ENCODE results near the gene SASH1.
A peak's percentile ranks its signal among the peaks of the same experiment; 100 is the strongest.

The SASH1 gene

GRCh38 chr6:148495029-148495428, 152.4 kb downstream of the SASH1 start:
- DNase-seq (ENCODE audit: low spot score): no peak

DNA sequence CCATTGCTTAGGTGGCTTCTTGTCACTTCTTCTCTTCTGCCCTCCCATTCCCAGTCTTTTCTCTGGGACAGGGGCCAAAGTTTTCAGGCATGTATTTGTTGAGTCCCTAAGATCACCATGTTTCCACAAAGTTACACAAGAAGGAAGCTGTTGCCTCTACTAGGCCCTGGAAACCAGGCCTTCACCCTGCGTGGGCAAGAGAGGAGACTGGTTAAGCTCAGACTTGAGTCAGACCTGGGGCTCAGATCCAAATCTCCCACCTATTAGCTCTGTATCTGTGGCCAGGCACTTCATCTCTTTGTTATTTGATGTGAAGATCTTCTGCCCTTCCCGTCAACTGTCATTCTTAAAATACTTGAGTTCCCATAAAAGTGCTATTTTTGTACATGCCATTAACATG, 154.6 kb downstream of the SASH1 start:
- DNase-seq (ENCODE audit: low spot score): no peak

GRCh38 chr6:148497717-148498116, 155.1 kb downstream of the SASH1 start:
- DNase-seq (ENCODE audit: low spot score): no peak

DNA sequence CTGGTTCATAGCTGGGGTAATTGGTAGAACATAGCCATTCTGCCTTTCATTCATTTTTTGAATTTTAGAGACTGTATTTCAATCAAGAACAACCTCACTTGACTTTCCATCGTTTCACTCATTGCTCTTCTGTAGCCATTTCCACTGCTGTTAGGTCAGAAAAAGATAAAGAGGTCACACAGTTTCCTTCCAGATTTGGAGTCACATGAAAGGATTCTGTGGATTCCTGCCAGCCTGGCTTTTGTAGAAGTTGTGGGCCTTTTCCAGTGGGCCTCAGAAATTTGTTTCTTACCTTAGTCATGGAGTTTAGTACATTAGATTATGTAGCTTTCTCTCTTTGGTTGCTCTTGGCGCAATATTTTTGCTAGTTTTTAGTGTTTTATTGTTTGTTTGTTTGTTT, 157.8 kb downstream of the SASH1 start:
- DNase-seq (ENCODE audit: low spot score): no peak

GRCh38 chr6:148501178-148501590, 158.5 kb downstream of the SASH1 start:
- DNase-seq (ENCODE audit: low spot score): no peak

DNA sequence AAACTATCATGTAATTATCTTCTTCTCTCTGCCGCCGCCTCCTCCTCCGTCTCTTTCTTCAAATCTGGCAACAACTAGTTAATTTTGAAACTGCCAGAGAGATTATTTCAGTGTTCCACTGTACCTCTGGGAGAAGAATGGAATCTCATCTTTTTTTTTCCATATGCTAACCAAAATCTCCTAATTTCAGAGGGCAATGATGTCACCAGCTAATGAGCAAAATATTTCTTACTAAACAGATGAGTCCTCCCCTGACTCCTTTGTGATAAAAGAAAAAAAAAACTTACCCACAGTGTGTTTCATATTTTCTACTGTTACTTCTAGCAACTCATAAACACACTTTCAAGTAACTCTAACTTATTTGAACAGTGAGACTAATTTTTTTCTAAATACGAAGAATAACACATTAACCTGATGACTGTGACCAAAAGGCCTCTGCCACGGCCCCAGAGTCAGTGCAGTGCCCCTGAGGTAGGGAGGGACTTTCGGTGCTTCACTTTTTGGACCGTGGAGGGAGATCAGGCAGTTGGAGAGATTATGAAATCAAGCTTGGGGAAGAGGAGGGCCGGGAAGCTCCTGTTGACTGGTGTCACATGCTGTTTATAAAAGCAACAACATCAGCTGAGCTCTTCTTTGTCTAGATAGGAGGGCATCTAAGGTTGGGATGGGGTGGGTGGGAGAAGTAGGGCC, 159.6 kb downstream of the SASH1 start:
- DNase-seq (ENCODE audit: low spot score): no peak

DNA sequence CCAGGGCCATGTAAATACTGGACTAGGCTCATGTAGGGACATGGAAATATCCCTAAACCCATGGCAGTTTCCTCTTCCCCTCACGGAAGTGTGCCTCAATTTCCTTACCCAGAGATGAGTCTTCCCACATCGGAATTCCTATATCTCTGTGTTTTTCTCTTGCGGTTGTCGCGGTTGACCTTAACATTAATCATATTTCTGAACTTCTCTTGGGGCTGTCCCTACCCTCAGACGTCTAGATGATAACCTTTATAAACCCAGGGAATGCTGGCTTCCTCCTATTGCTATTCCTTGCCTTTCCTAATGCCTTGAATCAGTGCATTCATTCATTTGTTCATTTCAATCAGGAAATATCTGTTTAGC, 160.1 kb downstream of the SASH1 start:
- DNase-seq (ENCODE audit: low spot score): no peak

- no peak for DNase-seq (ENCODE audit: low spot score)
These were observed 161.1 kb downstream of the SASH1 start for GRCh38 chr6:148503703-148504102.

DNA sequence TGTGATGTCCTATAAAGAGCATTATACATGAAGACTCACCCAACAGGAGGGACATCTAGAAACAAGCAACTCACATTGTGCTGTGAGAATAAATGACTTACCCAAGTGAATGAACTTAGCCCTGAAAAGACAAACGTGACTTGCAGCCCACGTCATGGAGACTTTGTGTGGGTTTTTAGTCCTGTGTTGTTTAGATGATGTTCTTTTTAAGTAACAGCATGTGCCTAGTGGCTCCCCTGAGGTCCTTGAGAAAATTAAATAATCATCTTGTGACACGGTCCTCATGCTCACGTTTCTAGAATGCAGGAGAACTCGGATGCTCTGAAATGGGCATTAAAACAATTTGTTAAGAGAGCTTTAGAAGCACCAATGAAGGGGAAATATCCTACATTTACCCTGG, 165.1 kb downstream of the SASH1 start:
- no peak for DNase-seq (ENCODE audit: low spot score)

- DNase-seq (ENCODE audit: low spot score): no peak
These were observed 165.9 kb downstream of the SASH1 start for GRCh38 chr6:148508401-148509041.

DNA sequence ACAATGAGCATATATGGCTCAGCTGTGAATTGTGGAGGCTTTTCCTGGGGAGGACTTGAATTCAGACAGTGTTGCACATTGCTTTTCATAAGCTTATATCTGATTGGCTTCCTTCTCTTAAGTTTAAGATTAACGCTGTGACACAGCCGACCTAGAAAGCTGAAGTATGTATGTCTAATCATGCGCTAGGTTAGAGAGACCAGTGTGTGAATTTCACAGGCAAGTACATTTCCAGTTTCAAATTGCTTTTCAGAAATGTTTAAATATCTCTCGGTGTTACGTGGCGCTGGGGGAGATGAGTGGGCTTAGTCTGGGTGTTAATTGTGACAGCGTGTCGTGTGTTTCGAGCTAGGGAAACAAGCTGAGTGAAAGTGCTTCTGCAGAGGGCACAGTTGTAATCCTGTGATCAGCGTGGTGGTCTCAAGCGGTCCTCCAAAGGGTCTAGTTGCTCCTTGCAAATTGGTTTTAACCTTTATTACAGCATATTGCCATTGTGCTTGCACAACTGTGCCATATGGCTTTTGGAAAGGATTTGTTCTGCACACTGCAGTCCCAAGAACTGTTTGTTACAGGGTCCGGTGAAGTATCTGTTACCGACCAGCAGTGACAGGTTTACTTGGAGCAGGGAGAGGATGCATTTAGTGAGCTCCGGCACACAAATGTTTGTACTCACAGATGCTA, 166.6 kb downstream of the SASH1 start:
- no peak for DNase-seq (ENCODE audit: low spot score)

DNA sequence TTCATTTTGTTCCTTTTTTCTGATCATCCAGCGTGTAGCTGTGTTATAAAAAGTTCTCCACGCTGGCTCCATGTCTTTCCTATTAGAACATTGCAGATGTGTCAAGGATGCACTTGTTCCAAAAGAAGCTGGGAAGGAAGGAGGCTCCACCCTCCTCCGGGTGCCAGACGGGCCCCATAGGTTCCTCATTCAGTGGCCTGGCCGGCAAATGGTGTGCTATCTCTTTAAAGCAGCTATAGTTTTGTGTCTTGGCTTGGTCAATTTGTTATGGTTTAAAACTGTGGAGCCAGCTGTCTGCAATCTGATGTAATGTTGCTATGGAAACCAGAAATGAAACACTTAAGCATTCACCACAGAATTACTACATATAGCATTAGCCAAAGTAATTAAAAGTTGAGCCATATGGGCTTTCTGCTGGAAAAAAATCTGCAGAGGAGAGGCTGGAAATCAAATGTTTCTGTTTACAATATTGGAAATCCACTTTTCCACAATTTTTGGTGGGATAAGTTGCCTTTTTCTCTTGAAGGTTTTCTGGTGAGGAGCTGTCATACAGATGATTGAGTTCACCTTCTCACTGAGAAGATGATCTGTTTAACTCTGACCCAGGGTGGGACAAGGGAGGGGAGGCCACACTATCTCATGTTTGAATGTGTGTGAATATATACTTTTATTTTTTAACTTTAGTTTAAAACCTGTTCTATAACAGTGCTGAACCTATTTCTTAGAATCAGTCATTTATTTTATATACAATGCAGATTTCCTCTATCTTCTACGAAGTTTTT, 167.4 kb downstream of the SASH1 start:
- peak; percentile 73 for DNase-seq (ENCODE audit: low spot score)

DNA sequence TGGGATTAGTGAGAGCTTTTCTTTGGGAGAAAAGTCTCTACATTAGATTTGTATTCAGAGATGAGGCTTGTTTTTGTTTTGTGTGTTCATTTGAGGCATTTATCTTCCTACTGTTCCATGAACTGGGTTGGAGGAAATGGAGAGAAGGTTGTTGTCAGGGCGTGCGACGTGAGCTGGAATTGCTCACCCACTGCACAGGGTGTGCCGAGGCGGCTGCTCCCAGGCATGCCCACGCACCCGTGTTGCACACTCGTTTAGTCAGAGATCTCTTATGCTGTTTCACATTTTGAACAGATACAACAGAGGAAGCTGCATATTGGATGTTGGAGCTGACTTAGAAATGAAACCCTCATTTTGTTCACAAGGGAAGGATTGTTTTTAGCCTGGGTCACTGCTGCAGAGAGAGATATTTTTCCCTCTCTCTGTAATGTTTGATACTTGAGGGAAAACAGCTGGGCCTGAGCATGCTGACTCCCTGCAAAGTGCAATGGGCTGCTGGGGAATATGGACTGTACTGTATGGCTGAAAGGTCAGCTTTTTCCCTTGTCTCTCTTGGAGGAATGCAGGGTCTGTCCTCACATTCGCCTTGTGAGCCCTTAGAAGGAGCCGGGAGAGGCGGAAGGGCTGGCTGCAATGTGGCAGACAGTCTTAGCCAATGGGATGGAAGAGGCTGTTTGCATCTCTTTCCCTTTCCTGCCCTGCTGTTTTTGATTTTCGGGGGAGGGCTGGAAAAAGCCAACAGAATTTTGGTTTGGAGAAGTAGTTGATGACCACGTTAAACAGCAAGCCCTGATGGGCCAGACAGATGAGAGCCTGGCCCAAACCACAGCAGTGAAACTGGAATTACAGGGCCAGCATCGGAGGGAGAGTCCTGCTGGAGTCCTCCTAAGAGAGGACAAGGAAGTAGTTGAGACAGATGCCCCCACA, 170.8 kb downstream of the SASH1 start:
- DNase-seq (ENCODE audit: low spot score): no peak

GRCh38 chr6:148514091-148514845, 171.6 kb downstream of the SASH1 start:
- DNase-seq (ENCODE audit: low spot score): no peak

- no peak for DNase-seq (ENCODE audit: low spot score)
These were observed 173.6 kb downstream of the SASH1 start for GRCh38 chr6:148516217-148516616.

DNA sequence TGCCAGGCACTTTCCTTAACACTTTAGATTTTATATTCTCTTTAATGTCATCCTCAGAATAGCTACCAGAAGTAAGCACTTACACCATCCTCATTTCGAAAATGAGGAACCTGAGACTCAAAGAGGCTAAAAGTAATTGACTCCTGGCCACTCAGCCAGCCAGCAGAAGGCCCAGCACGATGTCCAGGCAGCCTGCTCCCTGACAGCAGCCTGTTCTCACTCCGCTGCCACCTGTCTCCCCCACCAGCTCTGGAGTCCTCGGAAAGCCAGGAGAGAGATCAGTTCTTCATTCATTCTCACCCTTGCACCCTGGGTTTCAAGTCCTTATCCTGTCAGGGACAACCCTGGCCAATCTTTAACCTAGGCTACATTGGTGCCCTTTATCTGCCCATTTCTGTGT, 174.0 kb downstream of the SASH1 start:
- DNase-seq (ENCODE audit: low spot score): no peak

- no peak for DNase-seq (ENCODE audit: low spot score)
These were observed 174.8 kb downstream of the SASH1 start for GRCh38 chr6:148517470-148517869.

DNA sequence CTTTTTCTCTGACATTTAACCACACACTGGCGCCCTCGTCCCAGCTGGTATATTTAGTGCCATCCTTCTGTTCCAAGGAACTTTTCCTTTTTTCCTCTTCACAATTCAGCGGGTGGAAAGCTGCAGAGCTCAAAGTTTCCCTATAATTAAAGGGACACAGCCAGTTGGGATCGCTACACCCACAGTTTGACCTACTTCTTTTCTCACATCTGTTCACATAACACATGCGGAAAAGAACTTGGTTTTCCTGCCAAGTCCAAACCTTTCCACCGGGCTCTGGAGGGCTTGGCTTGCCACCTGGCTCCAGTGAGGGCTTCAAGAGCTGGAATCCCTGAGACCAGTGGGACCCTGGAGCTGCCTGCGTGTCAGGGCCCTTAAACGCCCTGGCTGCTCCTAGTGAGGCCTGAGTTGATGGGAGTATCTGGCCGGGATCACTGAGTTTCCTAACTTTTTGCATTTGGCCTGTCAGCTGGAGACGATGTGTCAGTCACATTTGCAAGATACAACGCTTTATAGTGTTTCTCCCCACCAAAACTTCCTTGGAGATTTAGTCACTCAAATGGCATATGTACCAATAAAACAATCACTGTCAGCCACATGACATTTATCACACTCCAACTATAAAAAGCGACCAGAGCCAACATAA, 176.0 kb downstream of the SASH1 start:
- no peak for DNase-seq (ENCODE audit: low spot score)

DNA sequence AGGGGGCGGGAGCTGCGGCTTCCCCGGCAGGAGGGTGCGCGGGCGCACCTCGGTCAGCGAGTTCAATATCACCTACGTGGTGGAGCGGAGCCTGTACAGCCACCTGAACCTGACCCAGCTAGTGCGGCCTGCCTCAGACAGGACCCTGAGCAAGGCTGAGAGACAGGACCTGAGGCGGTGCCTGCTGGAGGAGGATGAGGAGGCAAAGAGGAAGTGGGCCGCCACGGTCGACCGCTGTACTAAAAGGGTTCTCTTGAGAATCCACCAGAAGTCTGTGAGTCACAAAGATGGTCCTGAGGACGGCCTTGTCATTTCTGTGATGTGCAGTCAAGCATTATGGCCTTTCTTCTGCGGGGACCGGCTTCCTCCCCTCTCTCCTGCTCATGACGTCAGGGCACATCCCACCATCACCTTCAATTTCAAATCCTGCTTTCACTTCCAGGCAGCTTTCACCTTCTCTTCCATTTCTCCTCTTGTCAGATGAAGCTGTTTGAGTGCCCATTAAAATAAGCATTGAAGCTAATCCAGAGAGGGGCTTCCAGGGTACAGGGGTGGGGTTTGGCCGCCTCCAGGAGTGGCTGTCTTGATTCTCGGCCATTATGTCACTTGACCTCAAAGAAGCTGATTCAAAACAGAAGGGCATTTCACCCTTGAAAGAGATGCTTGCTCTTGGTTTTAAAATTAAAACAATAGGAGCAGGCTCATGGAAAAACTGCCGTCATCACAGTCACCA, 177.6 kb downstream of the SASH1 start:
- peak; percentile 59 for DNase-seq (ENCODE audit: low spot score)

GRCh38 chr6:148521158-148521557, 178.5 kb downstream of the SASH1 start:
- DNase-seq (ENCODE audit: low spot score): no peak

Measured in NAMALWA (cell line).